Keratinocyte (primary cell): ENCODE data around the gene APOB. TPM values are rescaled to one million over a fixed set of nuclear protein-coding genes. Genes with fewer than 3 reads are reported as not detected.

ENCODE experiments used
- DNase-seq: peaks from one replicate; pipeline ENCODE4 v3.0.0-alpha.2; 2011; ENCODE audit warnings: low read depth, missing footprints, low spot score
- FAIRE-seq: peaks from 2 replicates; lab custom pipeline; 2011; peaks lifted over from hg19 to GRCh38; lab: Jason Lieb, UNC
- H2AFZ ChIP-seq: 2 replicates; pipeline ENCODE4 v1.6.0; 2012; ENCODE audit warnings: low read length, control low read depth, inconsistent platforms; ENCODE audit not compliant: control insufficient read depth
- H3K27ac ChIP-seq: 2 replicates; pipeline ENCODE4 v1.5.1; 2011; ENCODE audit warnings: low read length; ENCODE audit not compliant: control insufficient read depth, insufficient read depth
- H3K27me3 ChIP-seq: 3 replicates; pipeline ENCODE4 v1.6.0; 2011; ENCODE audit warnings: low read length; ENCODE audit not compliant: control insufficient read depth, insufficient read depth; ENCODE audit errors: extremely low read depth
- H3K36me3 ChIP-seq, 2 experiments: 2 replicates in 1 of 2; 3 replicates in 1 of 2; pipeline ENCODE4 v1.5.1; 2011; ENCODE audit warnings: low read length in 2 of 2, mild to moderate bottlenecking in 1 of 2; ENCODE audit not compliant: control insufficient read depth in 2 of 2, insufficient read depth in 2 of 2; ENCODE audit errors: extremely low read depth in 1 of 2
- H3K4me1 ChIP-seq: 3 replicates; pipeline ENCODE4 v1.5.1; 2011; ENCODE audit warnings: low read length; ENCODE audit not compliant: control insufficient read depth, insufficient read depth; ENCODE audit errors: extremely low read depth
- H3K4me2 ChIP-seq: 3 replicates; pipeline ENCODE4 v1.6.0; 2011; ENCODE audit warnings: low read depth, low read length; ENCODE audit not compliant: control insufficient read depth, insufficient read depth; ENCODE audit errors: extremely low read depth
- H3K4me3 ChIP-seq, 3 experiments: fragments of 200-600 bp in 1 of 3; sonication (generic) in 1 of 3; 2 replicates in 2 of 3; 3 replicates in 1 of 3; pipeline ENCODE4 v1.5.1; 2011 to 2016; ENCODE audit warnings: low read length in 3 of 3, mild to moderate bottlenecking in 3 of 3, control low read depth in 2 of 3, inconsistent platforms in 1 of 3, low read depth in 1 of 3, mixed read lengths in 1 of 3, mixed run types in 1 of 3, moderate library complexity in 1 of 3; ENCODE audit not compliant: control insufficient read depth in 2 of 3, insufficient read depth in 2 of 3; ENCODE audit errors: extremely low read depth in 1 of 3
- H3K79me2 ChIP-seq: 2 replicates; pipeline ENCODE4 v1.6.0; 2012; ENCODE audit warnings: low read length; ENCODE audit not compliant: control insufficient read depth, insufficient read depth
- H3K9ac ChIP-seq: 3 replicates; pipeline ENCODE4 v1.6.0; 2011; ENCODE audit warnings: low read length; ENCODE audit not compliant: control insufficient read depth, insufficient read depth; ENCODE audit errors: extremely low read depth
- H3K9me1 ChIP-seq: 3 replicates; pipeline ENCODE4 v1.6.0; 2011; ENCODE audit warnings: low read length; ENCODE audit not compliant: control insufficient read depth, insufficient read depth; ENCODE audit errors: extremely low read depth
- H3K9me3 ChIP-seq: 2 replicates; pipeline ENCODE4 v1.5.1; 2012; ENCODE audit warnings: low read depth, low read length; ENCODE audit not compliant: control insufficient read depth
- H4K20me1 ChIP-seq: 3 replicates; pipeline ENCODE4 v1.6.0; 2011; ENCODE audit warnings: low read length; ENCODE audit not compliant: control insufficient read depth, insufficient read depth; ENCODE audit errors: extremely low read depth
- EZH2 ChIP-seq: IDR thresholded peaks from one replicate; pipeline ENCODE4 v1.6.1; 2012; ENCODE audit warnings: inconsistent platforms, mild to moderate bottlenecking, low read length, moderate library complexity
- dilution Hi-C: fragments of 300-500 bp; cut with MboI; formaldehyde crosslinking; loops from one replicate; pipeline ENCODE4 v1.7.0; 2020; ENCODE audit warnings: low sequenced_read_pairs; ENCODE audit not compliant: extremely low pct_ligation_motif_present
- polyA plus RNA-seq, 5 experiments: library from polyadenylated mRNA; depleted of rRNA in 3 of 5; stranded (reverse) in 3 of 5; stranded (forward) in 1 of 5; unstranded in 1 of 5; fragments of >200 nt; gene quantifications; 1 replicate in 1 of 5; 2 replicates in 3 of 5; 3 replicates in 1 of 5; pipeline versions ENCODE4 v1.2.1 to v1.2.3, GENCODE V29; 2011 to 2012; ENCODE audit warnings: missing spikeins in 2 of 5, low read depth in 1 of 5, low replicate concordance in 1 of 5
- TF ChIP-seq, protein P1 (sequence below), 3 experiments: IDR thresholded peaks in 1 of 3; conservative IDR thresholded peaks in 1 of 3; optimal IDR thresholded peaks in 1 of 3; 2 replicates in 2 of 3; 3 replicates in 1 of 3; pipeline versions ENCODE3 to v1.5.1; 2011; ENCODE audit warnings: low read length in 3 of 3, mild to moderate bottlenecking in 3 of 3, moderate library complexity in 2 of 3, control low read depth in 1 of 3, inconsistent platforms in 1 of 3; ENCODE audit not compliant: insufficient read depth in 2 of 3; ENCODE audit errors: extremely low read depth in 1 of 3

APOB gene
- polyA plus RNA-seq, 1 donor (not counting 4 experiments of a cell fraction or from before 2014, with no cell fraction given), result 0.01 TPM

DNA sequence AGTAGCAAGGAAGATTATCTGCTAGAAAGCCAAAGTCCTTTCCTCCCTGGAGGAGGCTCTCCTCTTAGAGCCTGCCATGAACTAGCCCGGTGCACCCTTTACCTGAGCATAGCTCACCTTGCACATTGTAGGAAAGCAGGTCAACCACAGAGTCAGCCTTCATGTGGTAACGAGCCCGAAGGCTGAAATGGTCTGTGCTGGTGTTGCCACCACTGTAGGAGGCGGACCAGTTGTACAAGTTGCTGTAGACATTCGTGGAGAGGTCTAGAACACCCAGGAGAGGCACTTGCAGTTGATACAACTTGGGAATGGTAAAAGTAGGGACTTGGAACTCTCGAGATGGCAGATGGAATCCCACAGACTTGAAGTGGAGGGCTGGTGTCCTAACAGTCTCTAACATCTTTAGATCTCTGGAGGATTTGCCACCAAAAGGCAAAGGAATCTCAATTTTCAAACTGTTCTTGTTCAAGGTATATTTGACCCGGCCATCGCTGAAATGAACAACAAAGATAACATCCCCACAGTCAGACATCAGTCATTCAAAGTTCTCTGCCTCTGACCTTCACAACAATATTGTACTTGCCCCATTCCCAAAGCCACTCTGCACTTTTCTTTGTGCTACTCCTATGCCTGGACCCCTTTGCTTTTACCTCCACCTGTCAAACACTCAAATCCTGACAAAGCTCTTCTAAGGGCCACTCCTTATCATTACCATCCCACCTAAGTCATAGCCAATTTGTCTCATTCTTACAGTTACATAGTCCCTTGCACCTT, 30.6 kb downstream of the APOB start:
- FAIRE-seq, result no peak

DNA sequence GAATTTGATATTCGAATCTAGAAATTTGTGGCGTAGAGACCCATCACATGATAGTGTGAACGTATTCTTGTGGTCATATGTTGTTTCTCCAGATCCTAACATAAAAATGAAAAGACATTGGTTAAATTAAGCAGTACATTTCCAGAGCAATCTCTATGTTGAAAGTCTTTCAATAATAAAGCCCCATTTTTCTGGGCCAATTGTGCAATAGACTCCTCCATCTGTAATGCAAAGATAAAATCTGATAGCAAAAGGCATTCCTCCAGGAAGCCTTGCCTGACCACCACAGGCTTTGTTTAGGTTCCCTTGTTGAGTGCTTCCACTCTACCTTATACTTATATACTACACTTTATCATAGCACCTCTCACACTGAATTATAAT, 31.3 kb downstream of the APOB start:
- dilution Hi-C loops, result no loop called here
- FAIRE-seq, result no peak

More for the DNA sequence above, 30.6 kb downstream of the APOB start:
- H3K9ac ChIP-seq, result no peak overlapping the region
- no peaks in the 10 kb centered on the region for H3K9me1 ChIP-seq
- H3K27ac ChIP-seq, result no peak overlapping the region
- H3K79me2 ChIP-seq, result no peaks in the 10 kb centered on the region
- no peaks in the 10 kb centered on the region for H3K27me3 ChIP-seq
- H3K9me3 ChIP-seq, result no peaks in the 10 kb centered on the region
- no peak for DNase-seq
- dilution Hi-C loops, result no loop called here
- no peaks in the 10 kb centered on the region for H4K20me1 ChIP-seq
- H3K4me2 ChIP-seq, result no peak overlapping the region
- H3K4me1 ChIP-seq, result no peaks in the 10 kb centered on the region
- no peaks in the 10 kb centered on the region for H3K36me3 ChIP-seq
- no peak for TF ChIP-seq EZH2
- TF ChIP-seq, protein P1, sequence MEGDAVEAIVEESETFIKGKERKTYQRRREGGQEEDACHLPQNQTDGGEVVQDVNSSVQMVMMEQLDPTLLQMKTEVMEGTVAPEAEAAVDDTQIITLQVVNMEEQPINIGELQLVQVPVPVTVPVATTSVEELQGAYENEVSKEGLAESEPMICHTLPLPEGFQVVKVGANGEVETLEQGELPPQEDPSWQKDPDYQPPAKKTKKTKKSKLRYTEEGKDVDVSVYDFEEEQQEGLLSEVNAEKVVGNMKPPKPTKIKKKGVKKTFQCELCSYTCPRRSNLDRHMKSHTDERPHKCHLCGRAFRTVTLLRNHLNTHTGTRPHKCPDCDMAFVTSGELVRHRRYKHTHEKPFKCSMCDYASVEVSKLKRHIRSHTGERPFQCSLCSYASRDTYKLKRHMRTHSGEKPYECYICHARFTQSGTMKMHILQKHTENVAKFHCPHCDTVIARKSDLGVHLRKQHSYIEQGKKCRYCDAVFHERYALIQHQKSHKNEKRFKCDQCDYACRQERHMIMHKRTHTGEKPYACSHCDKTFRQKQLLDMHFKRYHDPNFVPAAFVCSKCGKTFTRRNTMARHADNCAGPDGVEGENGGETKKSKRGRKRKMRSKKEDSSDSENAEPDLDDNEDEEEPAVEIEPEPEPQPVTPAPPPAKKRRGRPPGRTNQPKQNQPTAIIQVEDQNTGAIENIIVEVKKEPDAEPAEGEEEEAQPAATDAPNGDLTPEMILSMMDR (optimal IDR thresholded peaks at IDR 0.05 in 1 of 3, IDR thresholded peaks at IDR 0.05 in 1 of 3, conservative IDR thresholded peaks at IDR 0.05 in 1 of 3; ENCODE audit: extremely low read depth in 1 of 3, insufficient read depth in 2 of 3, low read length in 3 of 3), result no peak
- H2AFZ ChIP-seq, result no peak overlapping the region
- no peak overlapping the region for H3K4me3 ChIP-seq

More for the DNA sequence above, 31.3 kb downstream of the APOB start:
- no peaks in the 10 kb centered on the region for H3K27me3 ChIP-seq
- no peaks in the 10 kb centered on the region for H4K20me1 ChIP-seq
- H3K9me1 ChIP-seq, result no peaks in the 10 kb centered on the region
- no peak overlapping the region for H3K27ac ChIP-seq
- DNase-seq, result no peak
- H2AFZ ChIP-seq, result no peak overlapping the region
- H3K4me3 ChIP-seq, result no peak overlapping the region
- no peaks in the 10 kb centered on the region for H3K36me3 ChIP-seq
- TF ChIP-seq EZH2, result no peak
- TF ChIP-seq, protein P1 (optimal IDR thresholded peaks at IDR 0.05 in 1 of 3, IDR thresholded peaks at IDR 0.05 in 1 of 3, conservative IDR thresholded peaks at IDR 0.05 in 1 of 3; ENCODE audit: extremely low read depth in 1 of 3, insufficient read depth in 2 of 3, low read length in 3 of 3), result no peak
- no peaks in the 10 kb centered on the region for H3K9me3 ChIP-seq
- H3K4me1 ChIP-seq, result no peaks in the 10 kb centered on the region
- H3K9ac ChIP-seq, result no peak overlapping the region
- H3K4me2 ChIP-seq, result no peak overlapping the region
- no peaks in the 10 kb centered on the region for H3K79me2 ChIP-seq
